ENCODE measurements around the gene NSD2. TPM values are rescaled to one million over a fixed set of nuclear protein-coding genes. Genes with fewer than 3 reads are reported as not detected.

The NSD2 gene
- total RNA-seq, 2 donors from 2014 or later, result 23.8 to 36.3 TPM

DNA sequence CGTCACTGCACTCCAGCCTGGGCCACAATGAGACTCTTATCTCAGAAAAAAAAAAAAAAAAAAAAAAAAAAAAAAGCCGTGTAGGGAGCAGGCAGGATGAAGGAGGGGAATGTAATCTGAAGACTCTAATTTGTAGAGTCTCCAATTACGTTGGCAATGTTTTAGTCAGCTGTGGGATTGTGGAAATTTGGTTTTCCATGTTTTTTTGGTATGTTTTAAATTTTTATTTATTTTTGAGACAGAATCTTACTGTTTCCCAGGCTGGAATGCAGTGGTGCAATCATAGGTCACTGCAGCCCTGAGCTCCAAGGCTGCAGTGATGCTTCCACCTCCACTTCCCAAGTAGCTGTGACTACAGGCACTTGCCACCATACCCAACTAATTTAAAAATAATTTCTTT, 56.5 kb downstream of the NSD2 start:
- H3K27ac ChIP-seq, result no peak overlapping the region
- no peaks in the 10 kb centered on the region for H3K27me3 ChIP-seq
- H3K4me1 ChIP-seq, result no peaks in the 10 kb centered on the region
- H3K4me3 ChIP-seq, result no peak overlapping the region
- H3K9me3 ChIP-seq, result no peaks in the 10 kb centered on the region
- DNase-seq (ENCODE audit: low spot score), result no peak
- H3K36me3 ChIP-seq, result peaks cover 8% of the 10 kb centered on the region
- TF ChIP-seq, protein P1, sequence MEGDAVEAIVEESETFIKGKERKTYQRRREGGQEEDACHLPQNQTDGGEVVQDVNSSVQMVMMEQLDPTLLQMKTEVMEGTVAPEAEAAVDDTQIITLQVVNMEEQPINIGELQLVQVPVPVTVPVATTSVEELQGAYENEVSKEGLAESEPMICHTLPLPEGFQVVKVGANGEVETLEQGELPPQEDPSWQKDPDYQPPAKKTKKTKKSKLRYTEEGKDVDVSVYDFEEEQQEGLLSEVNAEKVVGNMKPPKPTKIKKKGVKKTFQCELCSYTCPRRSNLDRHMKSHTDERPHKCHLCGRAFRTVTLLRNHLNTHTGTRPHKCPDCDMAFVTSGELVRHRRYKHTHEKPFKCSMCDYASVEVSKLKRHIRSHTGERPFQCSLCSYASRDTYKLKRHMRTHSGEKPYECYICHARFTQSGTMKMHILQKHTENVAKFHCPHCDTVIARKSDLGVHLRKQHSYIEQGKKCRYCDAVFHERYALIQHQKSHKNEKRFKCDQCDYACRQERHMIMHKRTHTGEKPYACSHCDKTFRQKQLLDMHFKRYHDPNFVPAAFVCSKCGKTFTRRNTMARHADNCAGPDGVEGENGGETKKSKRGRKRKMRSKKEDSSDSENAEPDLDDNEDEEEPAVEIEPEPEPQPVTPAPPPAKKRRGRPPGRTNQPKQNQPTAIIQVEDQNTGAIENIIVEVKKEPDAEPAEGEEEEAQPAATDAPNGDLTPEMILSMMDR (IDR thresholded peaks at IDR 0.05), result no peak

DNA sequence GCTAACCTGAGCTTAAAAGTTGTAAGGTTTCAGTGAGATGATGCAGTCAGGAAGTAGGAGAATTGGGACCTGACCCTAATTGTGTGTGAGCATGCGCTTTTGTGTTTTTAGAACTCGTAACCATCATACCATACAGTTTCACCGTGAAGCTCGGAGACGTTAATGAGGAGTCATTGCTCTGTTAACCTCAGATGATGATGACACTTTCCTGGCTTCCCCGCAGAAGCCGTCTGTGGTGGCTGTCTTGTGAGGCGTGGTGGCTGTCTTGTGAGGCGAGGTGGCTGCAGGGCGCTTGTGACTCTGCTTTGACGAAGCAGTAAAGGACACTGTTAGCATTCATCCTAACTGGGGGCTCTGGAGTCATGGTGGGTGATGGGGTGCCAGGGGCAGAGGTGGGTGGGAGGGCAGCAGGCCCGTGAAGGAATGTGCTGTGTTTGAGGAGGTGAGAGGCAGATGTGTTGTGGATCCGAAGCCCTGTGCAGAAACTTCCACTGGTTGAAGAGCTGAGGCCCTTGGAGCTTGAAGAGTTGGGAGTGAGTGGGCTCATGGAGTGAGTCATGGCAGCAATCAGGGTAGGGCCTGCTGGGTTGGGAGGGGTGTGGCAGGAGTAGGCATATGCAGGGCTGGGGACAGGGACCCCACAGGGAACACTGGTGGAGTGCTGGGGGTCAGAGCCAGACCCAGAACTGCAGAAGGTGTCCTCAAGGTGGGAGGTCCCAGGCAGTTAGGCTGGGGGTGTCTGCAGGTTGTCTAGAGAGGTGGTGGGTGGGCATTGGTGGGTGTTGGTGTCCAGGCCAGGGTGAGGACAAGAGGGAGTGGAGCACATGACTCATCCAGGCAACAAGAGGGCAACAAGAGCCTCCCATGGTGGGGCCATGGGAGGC, 57.4 kb downstream of the NSD2 start:
- Histone ChIP-seq H3K36me3 (peaks cover 8% of the 10 kb centered on the region), H3K27me3 (no peaks in the 10 kb centered on the region), H3K27ac (no peak overlapping the region), H3K4me3 (no peak overlapping the region), H3K4me1 (no peaks in the 10 kb centered on the region), H3K9me3 (no peaks in the 10 kb centered on the region)
- TF ChIP-seq, protein P1 (IDR thresholded peaks at IDR 0.05), result no peak
- DNase-seq (ENCODE audit: low spot score), result no peak

DNA sequence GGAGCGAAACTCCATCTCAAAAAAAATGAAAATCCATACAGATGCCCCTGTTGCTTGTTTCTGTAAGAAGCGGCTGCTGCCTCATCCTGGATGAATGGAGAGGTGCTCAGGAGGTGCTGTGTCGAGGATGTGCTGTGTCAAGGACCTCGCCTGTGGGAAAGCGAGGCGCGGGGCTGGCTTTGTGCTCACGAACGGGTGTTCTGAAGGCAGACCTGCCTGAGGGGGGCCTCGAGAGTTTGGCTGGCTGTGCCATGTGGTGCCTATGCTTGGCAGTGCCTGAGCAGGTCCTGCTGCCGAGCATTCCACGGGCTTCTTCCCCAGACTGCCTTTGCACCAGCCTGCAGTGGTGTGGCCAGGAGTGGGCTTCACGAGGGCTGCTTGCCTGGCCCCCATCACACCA, 61.5 kb downstream of the NSD2 start:
- Histone ChIP-seq H3K9me3 (no peaks in the 10 kb centered on the region), H3K36me3 (peaks cover 15% of the 10 kb centered on the region), H3K4me3 (no peak overlapping the region), H3K27ac (no peak overlapping the region), H3K27me3 (no peaks in the 10 kb centered on the region), H3K4me1 (no peaks in the 10 kb centered on the region)
- TF ChIP-seq, protein P1 (IDR thresholded peaks at IDR 0.05), result no peak
- no peak for DNase-seq (ENCODE audit: low spot score)

DNA sequence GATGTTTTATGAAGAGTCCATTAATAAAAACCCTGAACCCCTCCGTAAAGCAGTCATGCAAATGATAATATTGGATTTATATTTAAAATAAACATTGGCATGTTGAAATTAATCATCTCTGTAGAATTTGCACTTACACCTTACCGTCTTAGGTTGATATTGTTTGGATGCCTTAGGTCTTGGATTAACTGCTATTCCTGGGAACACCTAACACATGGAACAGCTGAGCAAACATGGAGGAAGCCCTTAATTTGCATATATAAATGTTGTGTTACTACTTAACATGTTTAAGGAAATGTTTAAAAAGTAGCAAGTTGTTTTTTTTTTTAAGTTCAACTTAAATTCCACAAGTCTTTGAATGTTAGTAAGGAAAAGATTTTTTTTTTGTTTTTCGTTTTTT, 62.5 kb downstream of the NSD2 start:
- TF ChIP-seq, protein P1 (IDR thresholded peaks at IDR 0.05), result no peak
- Histone ChIP-seq H3K4me3 (no peak overlapping the region), H3K27me3 (no peaks in the 10 kb centered on the region), H3K27ac (no peak overlapping the region), H3K4me1 (no peaks in the 10 kb centered on the region), H3K9me3 (no peaks in the 10 kb centered on the region), H3K36me3 (peaks cover 15% of the 10 kb centered on the region)
- DNase-seq (ENCODE audit: low spot score), result no peak

DNA sequence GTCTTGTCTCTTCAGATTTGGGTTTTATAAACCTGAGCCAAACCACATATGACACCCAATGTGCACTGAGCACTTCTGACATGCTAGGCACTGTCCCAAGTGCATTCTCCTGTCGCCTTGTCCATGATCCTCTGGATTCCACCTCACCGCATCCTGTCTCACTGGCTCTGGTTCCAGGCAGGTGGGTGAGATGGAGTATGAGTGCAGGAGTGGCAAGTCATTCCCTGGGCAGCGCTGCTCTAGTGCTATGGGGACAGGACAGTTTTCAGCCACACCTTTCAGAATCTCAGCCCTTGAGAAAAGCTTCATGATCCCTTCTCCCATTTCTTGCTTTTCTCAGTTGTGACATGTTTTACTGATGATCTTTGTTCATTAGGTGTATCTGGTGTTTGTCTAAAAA, 66.4 kb downstream of the NSD2 start:
- no peaks in the 10 kb centered on the region for H3K9me3 ChIP-seq
- no peak overlapping the region for H3K27ac ChIP-seq
- no peaks in the 10 kb centered on the region for H3K27me3 ChIP-seq
- no peak overlapping the region for H3K4me3 ChIP-seq
- H3K4me1 ChIP-seq, result peaks cover 0 to 20% of the 10 kb centered on the region in 2 donors
- DNase-seq (ENCODE audit: low spot score), result no peak
- H3K36me3 ChIP-seq, result peaks cover 15% of the 10 kb centered on the region
- TF ChIP-seq, protein P1 (IDR thresholded peaks at IDR 0.05), result no peak

Data from right atrium auricular region (tissue), 2 donors.